ENCODE results near the gene NEK7.

DNA sequence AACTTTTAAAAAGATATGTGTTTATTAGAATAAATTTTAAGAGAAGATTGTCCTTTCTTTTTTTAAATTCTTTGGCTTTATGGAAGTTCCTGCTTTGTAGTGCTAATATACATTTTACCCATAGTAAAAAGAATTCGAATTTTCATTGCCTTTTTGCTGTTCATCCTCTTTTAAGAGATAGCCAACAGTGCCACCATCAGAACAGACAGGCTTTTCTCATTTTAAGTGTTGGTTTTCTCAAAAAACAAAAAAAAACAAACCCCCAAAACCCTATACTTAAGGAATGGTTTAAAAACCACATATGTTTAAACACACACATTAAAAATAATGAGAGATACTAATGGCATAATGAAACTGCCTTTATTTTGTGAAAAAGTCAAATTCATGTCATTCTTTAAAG, 118.8 kb downstream of the NEK7 start:
- TF ChIP-seq POLR2A (IDR thresholded peaks at IDR 0.05), result no peak
- TF ChIP-seq, protein P1, sequence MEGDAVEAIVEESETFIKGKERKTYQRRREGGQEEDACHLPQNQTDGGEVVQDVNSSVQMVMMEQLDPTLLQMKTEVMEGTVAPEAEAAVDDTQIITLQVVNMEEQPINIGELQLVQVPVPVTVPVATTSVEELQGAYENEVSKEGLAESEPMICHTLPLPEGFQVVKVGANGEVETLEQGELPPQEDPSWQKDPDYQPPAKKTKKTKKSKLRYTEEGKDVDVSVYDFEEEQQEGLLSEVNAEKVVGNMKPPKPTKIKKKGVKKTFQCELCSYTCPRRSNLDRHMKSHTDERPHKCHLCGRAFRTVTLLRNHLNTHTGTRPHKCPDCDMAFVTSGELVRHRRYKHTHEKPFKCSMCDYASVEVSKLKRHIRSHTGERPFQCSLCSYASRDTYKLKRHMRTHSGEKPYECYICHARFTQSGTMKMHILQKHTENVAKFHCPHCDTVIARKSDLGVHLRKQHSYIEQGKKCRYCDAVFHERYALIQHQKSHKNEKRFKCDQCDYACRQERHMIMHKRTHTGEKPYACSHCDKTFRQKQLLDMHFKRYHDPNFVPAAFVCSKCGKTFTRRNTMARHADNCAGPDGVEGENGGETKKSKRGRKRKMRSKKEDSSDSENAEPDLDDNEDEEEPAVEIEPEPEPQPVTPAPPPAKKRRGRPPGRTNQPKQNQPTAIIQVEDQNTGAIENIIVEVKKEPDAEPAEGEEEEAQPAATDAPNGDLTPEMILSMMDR (IDR thresholded peaks at IDR 0.05), result no peak

All from right lobe of liver (tissue), 4 donors.